Limb (tissue), 2 donors: ENCODE measurements around the gene CIART.
"Not testable (repeated sequence)": the region's sequence is repeated elsewhere in the genome, so short reads cannot be mapped to it uniquely, and the experiment has no call there.

Source experiments
- DNase-seq, 2 donors: peaks; one replicate each; pipeline ENCODE4 v3.0.0-alpha.2; 2016; ENCODE audit errors: extremely low spot score in 2 of 2

CIART gene, protein sequence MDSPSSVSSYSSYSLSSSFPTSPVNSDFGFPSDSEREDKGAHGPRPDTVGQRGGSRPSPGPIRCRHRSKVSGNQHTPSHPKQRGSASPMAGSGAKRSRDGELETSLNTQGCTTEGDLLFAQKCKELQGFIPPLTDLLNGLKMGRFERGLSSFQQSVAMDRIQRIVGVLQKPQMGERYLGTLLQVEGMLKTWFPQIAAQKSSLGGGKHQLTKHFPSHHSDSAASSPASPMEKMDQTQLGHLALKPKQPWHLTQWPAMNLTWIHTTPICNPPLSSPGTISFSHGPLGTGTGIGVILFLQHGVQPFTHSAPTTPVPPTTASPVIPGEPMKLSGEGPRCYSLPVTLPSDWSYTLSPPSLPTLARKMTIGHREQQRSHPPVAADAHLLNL

DNA sequence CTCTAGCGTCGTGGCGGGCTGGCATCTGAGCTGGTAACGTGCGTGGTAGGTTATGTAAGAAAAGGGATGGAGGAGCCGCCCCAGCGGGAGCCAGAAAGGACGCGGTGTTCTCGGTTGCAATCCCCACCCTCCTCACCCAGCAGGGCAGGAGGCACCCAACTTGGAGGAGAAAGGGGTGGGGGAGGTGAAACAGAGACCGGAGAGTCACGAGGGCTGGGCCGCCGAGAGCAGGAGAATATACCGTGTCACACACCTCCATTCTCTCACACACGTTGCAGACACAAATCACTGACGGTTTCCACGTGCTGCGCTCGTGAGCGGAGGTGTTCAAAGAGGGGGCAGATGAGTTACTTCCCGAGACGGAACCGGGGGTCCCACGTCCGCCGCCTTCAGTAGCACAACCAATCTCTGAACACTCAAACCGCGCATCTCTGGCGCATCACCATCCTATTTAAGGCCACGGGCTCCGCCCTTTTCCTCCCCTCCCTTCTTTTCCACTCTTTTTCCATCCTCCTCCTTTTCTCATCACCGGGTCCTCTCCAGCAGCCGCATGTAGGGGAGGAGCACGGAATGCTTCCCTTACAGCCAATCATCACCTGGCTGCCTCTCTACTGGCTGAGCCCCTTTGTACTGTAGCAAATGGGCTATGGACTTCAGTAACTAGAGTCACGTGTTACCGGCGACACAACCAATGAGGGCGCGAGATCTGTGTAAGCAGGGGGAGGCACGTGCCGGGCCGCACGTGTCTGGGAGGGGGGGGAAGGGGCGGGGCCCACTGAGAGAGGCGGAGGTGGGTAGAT lies at the start of gene CIART:
CIART (plus strand) TSS at position 797 of the 800 bp plus-strand sequence. CDS start 714 bp downstream, outside the sequence.
- peak; percentile 94 to 97 for DNase-seq

DNA sequence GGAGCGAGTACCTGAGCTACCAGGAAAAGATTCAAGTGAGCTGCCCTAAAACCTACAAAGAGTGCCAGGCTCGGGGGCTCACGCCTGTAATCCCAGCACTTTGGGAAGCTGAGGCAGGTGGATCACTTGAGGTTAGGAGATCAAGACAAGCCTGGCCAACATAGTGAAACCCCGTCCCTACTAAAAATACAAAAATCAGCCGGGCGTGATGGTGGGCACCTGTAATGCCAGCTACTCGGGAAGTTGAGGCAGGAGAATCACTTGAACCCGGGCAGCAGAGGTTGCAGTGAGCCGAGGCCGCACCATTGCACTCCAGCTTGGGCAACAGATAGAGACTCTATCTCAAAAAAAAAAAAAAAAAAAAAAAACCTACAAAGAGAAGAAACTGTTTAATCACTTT lies 49.4 kb upstream of the CIART start:
- DNase-seq = not testable (repeated sequence)

DNA sequence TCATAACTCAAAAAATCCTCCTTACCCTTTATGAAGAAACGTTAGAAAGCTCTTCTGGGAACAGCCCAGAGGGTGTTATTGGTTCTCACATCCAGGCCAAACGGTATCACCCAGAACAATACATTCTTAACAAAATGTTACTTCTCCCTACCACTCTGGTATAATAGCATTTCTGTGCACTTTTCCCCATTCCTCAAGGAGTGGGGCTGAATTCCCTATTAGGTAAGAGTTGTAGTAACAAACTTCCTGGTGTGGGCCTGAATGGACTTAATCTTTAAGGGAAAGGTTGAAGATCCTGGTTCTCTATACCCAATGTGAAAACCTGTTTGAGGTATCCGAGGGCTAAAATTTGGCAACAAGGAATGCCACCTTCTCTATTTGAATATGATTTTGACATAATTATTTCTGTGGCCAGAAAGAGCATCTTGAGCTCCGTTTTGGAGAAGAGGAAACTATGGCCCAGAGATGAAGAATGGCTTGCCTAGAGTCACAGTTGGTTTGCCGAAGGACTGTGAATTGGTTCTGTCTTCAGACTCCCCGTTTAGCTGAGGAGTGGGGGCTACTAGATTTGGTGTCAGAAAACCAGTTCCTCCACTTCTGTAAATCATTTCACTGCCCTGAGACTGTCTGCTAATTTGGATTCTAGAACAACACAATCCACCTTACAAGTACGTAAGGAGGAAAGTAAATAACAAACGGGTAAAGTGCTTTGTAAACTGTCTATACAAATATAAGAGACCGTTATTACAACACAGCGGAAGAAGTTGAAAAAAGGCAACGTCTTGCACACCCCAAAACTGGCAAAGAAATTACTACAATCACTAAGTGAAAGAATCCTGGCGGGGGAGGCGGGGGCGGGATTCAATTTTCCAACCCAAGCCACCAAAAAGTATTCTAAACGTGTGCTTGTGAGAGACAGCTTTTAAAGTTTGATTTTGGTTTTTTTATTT lies 48.7 kb upstream of the CIART start:
- no peak for DNase-seq

DNA sequence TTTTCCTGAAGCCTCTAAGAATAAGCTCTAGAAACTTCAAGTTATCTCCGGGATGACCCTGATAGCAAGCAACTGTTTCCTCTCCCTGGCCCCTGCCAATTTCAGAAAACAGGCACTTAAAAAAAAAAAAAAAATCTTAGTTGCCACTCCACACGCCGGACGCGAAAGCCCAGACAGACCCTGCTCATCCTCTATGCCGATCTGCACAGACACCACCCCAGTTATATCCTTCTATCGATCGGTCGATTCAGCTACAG lies 48.1 kb upstream of the CIART start:
- peak in 1 of 2 donors; percentile 36 for DNase-seq

DNA sequence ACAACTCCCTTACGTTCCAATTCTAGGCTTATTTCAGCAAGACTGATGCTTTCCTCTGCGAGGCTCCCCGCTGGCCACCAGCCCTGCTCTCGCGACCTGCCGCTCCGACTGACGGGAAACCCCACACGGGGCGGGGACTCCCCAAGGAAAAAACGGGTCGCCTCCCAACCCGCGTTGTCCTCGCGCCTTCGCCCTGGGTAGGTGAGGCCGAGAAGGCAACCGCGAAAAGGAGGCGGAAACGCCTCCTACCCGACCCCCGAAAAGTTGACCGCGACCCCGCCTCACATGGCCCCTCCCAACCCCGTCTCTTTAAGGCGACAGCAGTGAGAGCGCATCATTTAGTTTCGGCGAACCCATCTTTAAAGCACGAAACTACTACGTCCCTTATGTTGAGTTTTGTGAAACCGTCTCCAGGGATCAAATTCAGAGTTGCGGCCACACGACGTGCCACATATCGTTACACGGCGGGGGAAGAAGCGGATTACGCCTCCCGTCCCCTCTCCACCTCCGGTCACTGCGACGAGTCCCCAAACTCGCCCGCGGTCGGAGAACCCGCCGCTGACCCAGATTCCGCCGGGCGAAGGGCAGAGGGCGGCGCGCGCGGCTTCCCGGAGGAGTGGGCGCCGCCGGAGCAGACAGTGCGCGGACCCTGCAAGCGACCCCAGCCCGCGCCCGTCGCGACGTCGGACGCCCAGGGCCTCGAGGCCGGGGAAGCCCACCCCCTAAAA lies 47.6 kb upstream of the CIART start:
- peak; percentile 76 to 82 for DNase-seq

DNA sequence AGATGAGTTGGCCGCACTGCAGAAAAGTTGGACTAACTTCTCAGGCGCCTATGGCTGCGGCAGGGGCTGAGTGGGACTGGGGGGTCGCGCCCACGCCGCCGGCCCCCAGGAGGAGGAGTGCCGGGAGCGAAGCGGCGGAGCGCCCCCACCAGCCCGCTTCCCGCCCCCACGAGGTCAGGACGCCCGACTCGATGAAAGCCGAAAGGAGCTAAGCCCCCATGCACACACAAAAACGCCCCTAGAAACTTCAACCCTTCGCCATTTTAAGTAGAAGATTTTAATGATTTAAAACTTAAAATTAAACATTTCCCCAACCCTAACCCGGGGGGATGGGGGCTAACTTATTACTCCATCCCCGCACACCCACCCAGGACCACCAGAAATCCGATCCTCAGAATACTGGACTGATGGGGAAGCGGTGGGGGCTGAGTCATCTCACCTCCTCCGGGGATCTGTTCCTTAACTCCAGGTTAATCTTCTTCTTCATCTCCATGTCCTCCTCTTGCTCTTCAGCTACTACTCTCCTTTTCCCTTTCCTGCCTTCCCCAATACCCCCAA lies 47.0 kb upstream of the CIART start:
- no peak for DNase-seq

DNA sequence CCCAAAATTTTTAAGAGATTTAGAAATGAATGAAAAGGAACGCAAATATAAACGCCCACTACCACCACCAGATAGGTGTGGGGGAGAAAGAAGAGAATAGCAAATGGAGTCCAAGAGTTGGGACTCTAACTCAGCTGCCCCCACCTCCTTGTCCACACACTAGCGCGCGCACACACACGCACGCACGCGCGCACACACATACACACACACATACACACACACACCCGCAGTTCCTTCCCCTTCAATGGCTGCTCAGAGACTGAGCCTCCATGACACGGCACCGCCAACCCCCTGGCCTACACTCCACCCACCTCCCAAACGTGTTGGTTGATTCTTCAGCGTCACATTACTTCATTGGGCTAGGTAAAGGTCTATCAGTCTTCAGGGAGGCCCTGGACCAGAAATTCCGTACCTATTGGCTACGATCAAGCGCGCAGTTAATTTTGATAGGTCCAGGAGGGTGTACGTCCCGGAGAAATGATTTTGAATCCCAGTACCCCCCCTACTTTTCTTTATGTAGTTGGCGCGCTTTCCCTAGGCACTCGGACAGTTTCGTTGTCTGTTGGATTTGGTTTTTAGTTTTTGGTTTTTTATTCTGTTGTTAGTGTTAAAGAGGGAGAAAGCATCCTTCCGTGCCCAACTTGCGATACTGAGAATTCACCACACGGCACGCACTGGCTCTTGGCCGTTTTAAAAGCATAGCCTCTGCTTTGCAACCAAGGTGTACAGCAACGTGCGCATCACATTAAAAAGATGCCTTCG lies 46.3 kb upstream of the CIART start, which contains the start of gene ANP32E:
ANP32E (minus strand) TSS at position 261 of the 762 bp plus-strand sequence. CDS start 326 bp downstream, outside the sequence.
- peak; percentile 96 to 99 for DNase-seq

DNA sequence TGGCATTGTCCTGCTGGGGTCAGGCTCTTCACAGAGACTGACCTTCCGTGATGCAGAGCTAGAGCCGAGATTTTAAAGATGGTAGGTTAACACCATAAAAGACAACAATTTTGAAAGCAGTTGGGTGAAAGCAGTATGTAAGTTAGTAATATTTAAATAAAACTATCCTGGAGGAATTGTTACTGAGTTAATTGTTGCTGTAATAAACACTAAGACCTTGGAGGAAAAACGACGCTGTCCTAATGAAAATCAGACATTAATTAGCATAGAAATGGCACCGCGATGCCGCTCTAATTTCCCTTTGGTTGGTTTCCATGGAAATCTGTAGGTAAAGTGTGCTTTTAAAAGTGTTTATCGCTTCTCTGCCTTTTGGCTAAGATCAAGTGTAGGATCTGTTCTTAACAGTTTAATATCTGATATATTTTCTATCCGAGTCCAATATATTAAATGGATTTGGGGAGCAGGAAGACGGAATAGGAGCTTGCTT lies 45.7 kb upstream of the CIART start:
- no peak for DNase-seq

DNA sequence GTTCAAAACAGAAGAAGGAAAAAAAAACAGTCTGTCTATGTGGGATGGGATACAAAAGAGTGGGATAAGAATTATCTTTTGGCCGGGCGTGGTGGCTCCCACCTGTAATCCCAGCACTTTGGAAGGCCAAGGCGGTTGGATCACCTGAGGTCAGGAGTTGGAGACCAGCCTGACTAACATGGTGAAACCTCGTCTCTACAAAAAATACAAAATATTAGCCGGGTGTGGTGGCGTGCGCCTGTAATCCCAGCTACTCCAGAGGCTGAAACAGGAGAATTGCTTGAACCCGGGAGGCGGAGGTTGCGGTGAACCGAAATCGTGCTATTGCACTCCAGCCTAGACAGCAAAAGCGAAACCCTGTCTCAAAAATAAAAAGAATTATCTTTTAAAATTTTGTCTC lies 45.2 kb upstream of the CIART start:
- not testable (repeated sequence) for DNase-seq

DNA sequence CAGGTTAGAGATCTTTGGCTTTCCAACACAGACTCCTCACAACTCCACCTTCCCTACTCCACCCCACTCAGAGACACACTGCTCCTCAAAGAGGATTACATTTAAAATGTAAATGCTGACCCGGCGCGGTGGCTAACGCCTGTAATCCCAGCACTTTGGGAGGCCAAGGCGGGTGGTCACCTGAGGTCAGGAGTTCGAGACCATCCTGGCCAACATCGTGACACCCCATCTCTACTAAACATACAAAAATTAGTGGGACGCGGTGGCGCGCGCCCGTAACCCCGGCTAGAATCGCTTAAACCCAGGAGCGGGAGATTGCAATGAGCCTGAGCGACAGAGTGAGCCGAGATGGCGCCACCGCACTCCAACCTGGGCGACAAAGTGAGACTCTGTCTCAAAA lies 44.6 kb upstream of the CIART start:
- no peak for DNase-seq

DNA sequence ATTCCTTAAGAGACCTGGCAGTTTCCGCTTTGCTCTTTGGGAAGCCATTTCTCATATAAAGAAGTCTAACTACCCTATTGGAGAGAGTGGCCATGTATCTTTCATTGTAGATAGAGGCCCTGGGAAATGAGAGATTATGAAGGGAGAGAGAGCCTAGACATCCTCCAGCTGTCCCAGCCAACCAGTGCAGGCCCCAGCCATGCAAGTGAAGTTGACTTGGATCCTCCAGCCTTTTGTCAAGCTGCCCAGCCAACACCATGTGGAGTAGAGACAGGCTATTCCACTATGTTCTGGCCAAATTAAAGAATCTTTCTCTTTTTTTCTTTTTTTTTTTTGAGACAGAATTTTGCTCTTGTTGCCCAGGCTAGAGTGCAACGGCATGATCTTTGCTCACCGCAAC lies 39.4 kb upstream of the CIART start:
- no peak for DNase-seq

DNA sequence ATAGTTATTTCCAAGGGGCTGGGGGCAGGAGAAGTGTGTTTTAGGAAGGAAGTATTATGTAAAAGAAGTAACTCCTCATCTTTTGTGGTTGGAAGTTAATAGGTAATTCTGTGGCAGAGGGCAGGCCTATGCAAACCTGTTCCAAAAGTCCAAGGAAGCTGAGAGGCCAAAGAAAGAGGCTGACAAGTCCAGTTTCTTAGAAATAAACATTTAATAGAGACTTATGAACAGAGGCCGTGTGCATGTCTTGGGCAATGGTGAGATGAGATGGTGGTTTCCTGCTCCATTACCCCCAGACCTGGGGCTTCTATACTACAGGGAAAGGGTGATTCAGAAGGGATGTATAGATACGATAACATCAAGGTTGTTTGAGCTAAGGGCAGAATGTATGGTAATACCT lies 32.4 kb upstream of the CIART start:
- DNase-seq = no peak

DNA sequence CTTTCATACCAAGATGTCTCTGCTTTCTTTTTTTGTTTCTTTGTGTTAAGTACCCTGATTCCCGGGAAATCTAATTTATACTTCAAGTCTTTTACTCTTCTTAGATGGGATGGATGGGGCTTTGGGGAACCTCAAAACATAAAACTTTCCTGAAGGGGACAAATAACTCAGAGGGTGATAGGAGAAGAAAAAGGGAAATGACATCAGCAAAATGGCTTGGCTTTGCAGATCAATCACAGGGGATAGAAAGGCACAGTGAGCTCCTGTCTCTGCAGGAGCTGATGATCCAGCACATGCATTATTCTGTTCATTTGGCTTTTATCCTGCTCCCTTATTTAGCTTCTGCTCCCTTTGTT lies 26.2 kb upstream of the CIART start:
- no peak for DNase-seq

DNA sequence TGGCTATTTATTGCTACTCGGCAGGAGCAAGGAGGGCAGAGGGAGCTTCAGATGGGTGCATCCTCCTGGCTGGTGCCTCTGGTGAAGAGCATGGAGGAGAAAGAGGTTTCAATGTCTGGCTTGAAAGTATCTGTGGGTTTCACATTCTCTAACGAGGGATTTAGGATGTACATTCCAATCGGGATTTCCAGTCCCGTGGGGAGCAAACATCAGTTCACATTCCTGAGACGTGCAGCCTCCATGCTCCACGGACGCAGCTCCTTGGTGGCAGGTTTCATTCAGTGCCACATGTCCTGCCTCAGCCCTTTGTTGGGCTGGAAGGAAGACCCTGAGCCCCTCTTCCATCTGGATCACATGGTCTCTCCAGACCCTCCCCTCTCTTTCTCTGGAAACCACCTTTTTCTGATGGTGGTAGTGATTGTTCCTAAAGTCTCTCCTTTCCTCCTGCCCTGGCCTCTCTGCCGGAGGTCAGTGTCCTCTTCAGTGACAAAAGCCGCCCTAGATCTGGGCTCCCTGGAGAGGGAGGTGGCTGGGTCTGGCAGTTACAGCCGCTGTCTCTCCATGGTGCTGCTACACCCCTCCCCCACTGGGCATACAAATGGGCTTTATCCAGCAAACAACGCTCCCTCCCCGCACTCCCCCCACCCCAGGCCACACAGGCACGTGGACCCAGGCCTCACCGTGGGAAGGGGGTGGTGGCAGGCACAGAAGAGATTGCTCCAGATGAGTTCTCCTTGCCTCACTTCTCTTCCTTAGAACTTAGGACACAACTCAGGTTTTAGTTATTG lies 25.6 kb upstream of the CIART start:
- peak in 1 of 2 donors; percentile 57 for DNase-seq

DNA sequence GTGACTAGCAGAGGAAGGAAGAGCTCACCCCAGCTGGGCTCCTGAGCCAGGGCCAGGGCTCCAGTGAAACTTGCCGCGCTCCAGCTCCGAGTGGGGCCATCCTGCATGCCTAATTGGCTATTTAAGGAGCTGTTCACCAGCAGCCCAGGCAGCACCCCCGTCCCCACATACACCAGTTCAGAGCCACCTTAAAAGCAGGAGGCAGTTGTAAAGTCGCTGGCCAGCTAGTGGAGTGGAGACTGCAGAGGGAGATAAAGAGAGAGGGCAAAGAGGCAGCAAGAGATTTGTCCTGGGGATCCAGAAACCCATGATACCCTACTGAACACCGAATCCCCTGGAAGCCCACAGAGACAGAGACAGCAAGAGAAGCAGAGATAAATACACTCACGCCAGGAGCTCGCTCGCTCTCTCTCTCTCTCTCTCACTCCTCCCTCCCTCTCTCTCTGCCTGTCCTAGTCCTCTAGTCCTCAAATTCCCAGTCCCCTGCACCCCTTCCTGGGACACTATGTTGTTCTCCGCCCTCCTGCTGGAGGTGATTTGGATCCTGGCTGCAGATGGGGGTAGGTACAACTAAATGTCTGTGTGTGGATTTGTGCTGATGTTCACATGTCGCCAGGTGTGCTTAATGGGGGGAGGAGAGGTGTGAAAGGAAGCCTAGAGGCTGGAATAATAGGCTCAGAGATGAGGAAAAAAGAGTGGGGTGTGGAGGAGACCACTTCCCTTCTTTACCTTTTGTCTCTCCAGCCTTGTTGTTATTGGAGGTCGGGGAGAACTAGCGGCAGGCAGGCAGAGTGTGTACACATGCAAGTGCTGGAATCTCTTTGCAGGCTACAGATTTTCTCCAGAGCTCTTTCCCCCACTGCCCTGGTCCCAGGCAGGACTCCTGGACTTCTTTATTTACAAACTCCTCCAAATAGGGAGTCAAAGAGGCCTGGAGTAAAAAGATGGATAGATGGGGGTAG lies 24.4 kb upstream of the CIART start, which contains the start of gene CA14:
CA14 (plus strand) TSS at position 151 of the 962 bp plus-strand sequence; CDS start at position 506, 355 bp downstream.
- DNase-seq = peak in 1 of 2 donors; percentile 54

DNA sequence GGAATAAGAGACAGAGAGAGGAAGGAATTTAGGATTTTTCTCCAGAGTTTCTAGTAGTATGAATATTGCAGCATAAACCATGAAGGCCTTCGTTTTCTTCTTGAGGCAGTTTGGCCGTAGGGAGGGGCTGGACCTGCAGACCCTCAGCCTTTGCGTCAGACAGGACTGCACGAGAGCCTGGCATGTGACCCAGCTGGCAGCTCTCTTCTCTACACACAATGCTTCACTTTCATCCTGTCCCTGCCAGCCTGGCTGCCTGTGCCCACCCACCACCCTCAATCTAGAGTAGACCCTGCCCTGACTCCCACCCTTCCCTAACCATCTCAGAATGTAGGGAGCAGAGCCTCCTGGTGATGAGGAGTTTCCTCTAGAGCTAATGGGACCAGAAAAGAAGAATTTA lies 23.1 kb upstream of the CIART start:
- peak in 1 of 2 donors; percentile 57 for DNase-seq
